Neural crest cell (in vitro differentiated cells): Measurements from ENCODE around the gene GGT7. TPM values are rescaled to one million over a fixed set of nuclear protein-coding genes. Genes with fewer than 3 reads are reported as not detected.

ENCODE experiments used
- DNase-seq: peaks from one replicate; pipeline ENCODE4 v3.0.0; 2021; ENCODE audit warnings: low read depth, mixed read lengths, low spot score
- H3K27ac Mint-ChIP-seq: one replicate; pipeline ENCODE4 v1.8.0; 2021; ENCODE audit warnings: mild to moderate bottlenecking, mixed read lengths; ENCODE audit not compliant: unreplicated experiment
- H3K27me3 Mint-ChIP-seq: 2 replicates; pipeline ENCODE4 v1.8.0; 2021; ENCODE audit warnings: low read depth, mild to moderate bottlenecking, mixed read lengths
- H3K36me3 Mint-ChIP-seq: 2 replicates; pipeline ENCODE4 v1.8.0; 2021; ENCODE audit warnings: low read depth, mild to moderate bottlenecking, mixed read lengths
- H3K4me1 Mint-ChIP-seq: 2 replicates; pipeline ENCODE4 v1.8.0; 2021; ENCODE audit warnings: mixed read lengths
- H3K4me3 Mint-ChIP-seq: one replicate; pipeline ENCODE4 v1.8.0; 2021; ENCODE audit warnings: mild to moderate bottlenecking, mixed read lengths
- H3K9me3 Mint-ChIP-seq: 2 replicates; pipeline ENCODE4 v1.8.0; 2021; ENCODE audit warnings: mixed read lengths
- total RNA-seq: library from RNA; stranded (reverse); gene quantifications from 2 replicates; pipeline ENCODE4 v1.2.1, GENCODE V29; 2021
- TF ChIP-seq, protein P1 (sequence below): fragments of 200-600 bp; sonication (generic); conservative IDR thresholded peaks from 2 replicates; pipeline ENCODE4 v1.5.0; 2021; ENCODE audit warnings: antibody characterized with exemption, mild to moderate bottlenecking

GGT7 gene
- total RNA-seq, 1 donor from 2014 or later = 64.1 TPM

DNA sequence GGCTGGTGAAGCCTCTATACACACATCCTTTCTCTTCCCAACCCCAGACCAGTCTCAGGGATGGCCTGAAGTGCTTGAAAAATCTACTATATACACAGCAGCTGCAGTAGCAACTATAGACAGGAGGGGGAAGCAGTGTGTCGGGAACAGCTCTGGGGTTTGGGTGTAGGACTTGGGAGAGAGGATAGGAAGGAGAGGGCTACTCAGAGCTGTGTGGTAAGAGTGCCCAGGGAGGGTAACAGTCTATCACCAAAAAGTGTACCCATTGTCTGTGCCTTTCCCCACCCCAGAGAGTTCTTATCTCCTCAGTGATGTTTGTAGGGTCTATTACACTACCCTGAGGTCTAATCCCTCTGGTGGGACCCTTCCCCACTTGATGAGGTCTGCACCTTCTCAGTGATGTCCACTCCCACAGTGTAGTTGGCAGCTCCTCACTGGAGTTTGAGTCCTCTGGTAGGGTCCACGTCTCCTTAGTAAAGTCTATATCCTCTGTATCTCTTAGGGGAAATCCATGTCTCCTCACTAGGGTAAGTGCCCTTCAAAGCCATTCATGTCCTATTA lies 1.5 kb upstream of the GGT7 start:
- TF ChIP-seq, protein P1, sequence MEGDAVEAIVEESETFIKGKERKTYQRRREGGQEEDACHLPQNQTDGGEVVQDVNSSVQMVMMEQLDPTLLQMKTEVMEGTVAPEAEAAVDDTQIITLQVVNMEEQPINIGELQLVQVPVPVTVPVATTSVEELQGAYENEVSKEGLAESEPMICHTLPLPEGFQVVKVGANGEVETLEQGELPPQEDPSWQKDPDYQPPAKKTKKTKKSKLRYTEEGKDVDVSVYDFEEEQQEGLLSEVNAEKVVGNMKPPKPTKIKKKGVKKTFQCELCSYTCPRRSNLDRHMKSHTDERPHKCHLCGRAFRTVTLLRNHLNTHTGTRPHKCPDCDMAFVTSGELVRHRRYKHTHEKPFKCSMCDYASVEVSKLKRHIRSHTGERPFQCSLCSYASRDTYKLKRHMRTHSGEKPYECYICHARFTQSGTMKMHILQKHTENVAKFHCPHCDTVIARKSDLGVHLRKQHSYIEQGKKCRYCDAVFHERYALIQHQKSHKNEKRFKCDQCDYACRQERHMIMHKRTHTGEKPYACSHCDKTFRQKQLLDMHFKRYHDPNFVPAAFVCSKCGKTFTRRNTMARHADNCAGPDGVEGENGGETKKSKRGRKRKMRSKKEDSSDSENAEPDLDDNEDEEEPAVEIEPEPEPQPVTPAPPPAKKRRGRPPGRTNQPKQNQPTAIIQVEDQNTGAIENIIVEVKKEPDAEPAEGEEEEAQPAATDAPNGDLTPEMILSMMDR = peak; percentile 89
- peaks cover 70% of the 10 kb centered on the region for H3K4me1 Mint-ChIP-seq

DNA sequence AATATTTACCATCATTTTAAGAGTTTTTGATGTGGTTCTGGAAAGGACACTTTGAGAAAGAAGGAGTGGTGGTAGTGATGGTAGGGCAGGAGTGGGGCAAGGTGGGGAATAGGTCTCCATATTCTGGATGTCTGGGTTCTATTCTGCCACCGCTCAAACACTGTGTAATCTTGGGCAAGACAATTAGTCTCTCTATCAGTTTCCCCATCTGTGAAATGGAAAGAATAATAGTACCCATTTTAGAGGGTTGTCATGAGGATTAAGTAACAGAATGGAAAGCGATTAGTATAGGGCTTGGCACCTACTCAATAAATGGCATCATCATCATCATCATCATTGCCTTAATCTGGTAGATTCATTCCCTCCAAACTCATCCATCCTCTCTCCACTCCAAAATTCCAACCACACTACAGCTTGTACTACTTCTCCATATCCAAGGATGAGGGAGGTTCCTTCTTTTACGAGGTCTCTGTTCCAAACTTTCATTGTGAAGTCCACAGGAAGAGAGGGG lies 982 bp upstream of the GGT7 start:
- Mint-ChIP-seq H3K4me1 (peaks cover 68% of the 10 kb centered on the region), H3K27ac (no peak overlapping the region), H3K4me3 (peak overlapping the region; percentile 96), H3K9me3 (peaks cover 3% of the 10 kb centered on the region), H3K27me3 (no peaks in the 10 kb centered on the region), H3K36me3 (no peaks in the 10 kb centered on the region)
- DNase-seq = no peak
- TF ChIP-seq, protein P1 = no peak

More for the DNA sequence above, 1.5 kb upstream of the GGT7 start:
- Mint-ChIP-seq H3K4me3 (peak overlapping the region; percentile 96), H3K27me3 (no peaks in the 10 kb centered on the region), H3K27ac (no peak overlapping the region), H3K9me3 (peaks cover 3% of the 10 kb centered on the region), H3K36me3 (peaks cover 1% of the 10 kb centered on the region)
- DNase-seq = peak; percentile 75

DNA sequence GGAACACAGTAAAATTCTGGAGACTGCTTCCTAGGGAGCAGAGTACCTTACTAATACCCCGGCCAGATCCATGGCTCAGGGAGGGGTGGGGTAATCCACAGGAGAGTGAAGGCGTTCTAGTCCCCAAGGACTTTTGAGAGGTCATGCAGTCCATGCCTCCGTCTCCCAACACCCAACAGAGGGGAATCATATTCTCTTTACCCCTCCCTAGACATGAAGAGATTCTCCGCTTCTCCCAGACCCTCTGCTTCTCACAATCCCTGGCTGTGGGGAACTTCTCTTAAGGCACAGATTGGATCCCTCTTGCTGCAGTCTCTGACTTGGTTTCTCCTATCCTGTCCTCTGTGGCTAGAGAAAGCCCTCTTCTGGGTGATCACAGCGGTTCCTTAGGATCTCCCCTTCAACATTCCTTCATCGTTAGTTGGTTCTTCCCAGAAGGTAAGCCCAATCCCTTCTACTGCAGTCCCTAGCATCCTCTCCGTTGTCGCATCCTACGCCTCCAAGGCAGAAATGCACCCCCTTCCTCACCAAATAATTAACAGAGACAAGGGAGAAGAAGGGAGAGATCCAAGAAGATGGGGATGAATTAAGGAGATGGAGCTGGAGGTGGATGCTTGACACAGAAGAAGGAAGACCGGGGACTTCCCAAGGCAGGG lies 562 bp downstream of the GGT7 start:
- TF ChIP-seq, protein P1 = no peak
- Mint-ChIP-seq H3K4me1 (peaks cover 60% of the 10 kb centered on the region), H3K27ac (peak overlapping the region; percentile 7), H3K4me3 (peak overlapping the region; percentile 92), H3K27me3 (no peaks in the 10 kb centered on the region), H3K36me3 (no peaks in the 10 kb centered on the region), H3K9me3 (peaks cover 3% of the 10 kb centered on the region)
- no peak for DNase-seq

DNA sequence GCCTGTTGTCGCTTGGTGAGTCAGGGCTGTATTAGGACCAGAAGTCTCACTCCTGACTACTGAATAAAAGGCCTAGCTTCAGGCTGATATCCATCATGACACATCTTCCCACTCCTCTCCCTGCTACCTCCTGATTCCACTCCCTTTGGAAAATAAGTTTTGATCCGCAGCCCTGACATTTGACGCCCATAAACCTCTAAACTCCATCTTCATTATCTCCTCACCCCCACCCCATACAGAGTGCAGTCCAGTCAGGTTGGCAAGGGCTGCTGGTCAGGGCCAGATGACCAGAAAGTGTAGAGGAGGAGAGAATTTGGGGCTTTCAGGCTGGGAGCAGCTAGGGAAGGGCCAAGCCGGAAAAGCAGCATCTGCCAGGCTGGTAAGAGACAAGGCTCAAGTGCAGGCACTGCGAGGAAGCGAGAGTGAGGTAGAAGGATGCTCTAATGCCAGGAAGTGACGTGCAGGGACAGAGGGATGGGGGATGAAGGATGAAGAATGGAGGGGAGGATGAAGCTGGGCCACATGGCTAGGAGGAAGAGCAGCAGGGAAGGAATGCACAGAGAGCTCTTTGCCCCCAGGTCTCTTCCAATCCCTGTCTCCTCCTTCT lies 1.2 kb downstream of the GGT7 start:
- no peak overlapping the region for H3K27ac Mint-ChIP-seq
- TF ChIP-seq, protein P1 = no peak
- peaks cover 55% of the 10 kb centered on the region for H3K4me1 Mint-ChIP-seq
- no peak for DNase-seq
- H3K36me3 Mint-ChIP-seq = no peaks in the 10 kb centered on the region
- H3K27me3 Mint-ChIP-seq = no peaks in the 10 kb centered on the region
- peaks cover 3% of the 10 kb centered on the region for H3K9me3 Mint-ChIP-seq
- peak overlapping the region; percentile 92 for H3K4me3 Mint-ChIP-seq

DNA sequence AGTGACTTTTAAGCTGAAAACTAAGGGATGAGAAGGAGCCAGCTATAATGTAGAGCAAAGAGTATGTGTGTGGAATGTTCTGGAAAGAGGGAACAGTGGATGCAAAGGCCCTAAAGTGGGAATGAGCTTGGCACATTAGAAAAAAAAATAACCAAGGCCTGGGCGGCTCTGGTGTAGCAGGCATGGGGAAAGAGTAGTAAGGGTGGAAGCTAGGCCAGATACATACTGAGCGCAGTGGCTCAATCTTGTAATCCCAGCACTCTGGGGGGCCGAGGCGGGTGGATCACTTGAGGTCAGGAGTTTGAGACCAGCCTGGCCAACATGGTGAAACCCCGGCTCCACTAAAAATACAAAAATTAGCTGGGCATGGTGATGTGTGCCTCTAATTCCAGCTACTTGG lies 8.4 kb downstream of the GGT7 start:
- no peak overlapping the region for H3K27ac Mint-ChIP-seq
- H3K4me3 Mint-ChIP-seq = no peak overlapping the region
- H3K9me3 Mint-ChIP-seq = no peaks in the 10 kb centered on the region
- DNase-seq = no peak
- no peaks in the 10 kb centered on the region for H3K27me3 Mint-ChIP-seq
- H3K36me3 Mint-ChIP-seq = peaks cover 6% of the 10 kb centered on the region
- TF ChIP-seq, protein P1 = no peak
- H3K4me1 Mint-ChIP-seq = no peaks in the 10 kb centered on the region
